Parathyroid adenoma (tissue), 2 donors: ENCODE results near the gene APOB.
A peak's percentile ranks its signal among the peaks of the same experiment; 100 is the strongest.

ENCODE experiments used
- H2AFZ ChIP-seq: fragments of 300-600 bp; sonication (generic); one replicate; pipeline ENCODE4 v1.7.0; 2017; ENCODE audit warnings: antibody characterized with exemption, mild to moderate bottlenecking
- H3K27ac ChIP-seq: fragments of 300-600 bp; sonication (generic); one replicate; pipeline ENCODE4 v1.7.0; 2017
- H3K27me3 ChIP-seq: fragments of 300-600 bp; sonication (generic); one replicate; pipeline ENCODE4 v1.7.0; 2017; ENCODE audit warnings: low read length; ENCODE audit not compliant: control insufficient read depth, insufficient read depth
- H3K36me3 ChIP-seq: fragments of 300-600 bp; sonication (generic); one replicate; pipeline ENCODE4 v1.7.0; 2017; ENCODE audit warnings: low read length; ENCODE audit not compliant: control insufficient read depth, insufficient read depth
- H3K4me1 ChIP-seq: fragments of 300-600 bp; sonication (generic); one replicate; pipeline ENCODE4 v1.7.0; 2017; ENCODE audit warnings: control low read depth
- H3K4me2 ChIP-seq: fragments of 300-600 bp; sonication (generic); one replicate; pipeline ENCODE4 v1.7.0; 2017; ENCODE audit warnings: low read length
- H3K4me3 ChIP-seq: fragments of 300-600 bp; sonication (generic); one replicate; pipeline ENCODE4 v1.7.0; 2017; ENCODE audit warnings: low read depth, low read length
- H3K79me2 ChIP-seq: fragments of 300-600 bp; sonication (generic); one replicate; pipeline ENCODE4 v1.7.0; 2017; ENCODE audit warnings: control low read depth
- H3K9ac ChIP-seq: fragments of 300-600 bp; sonication (generic); one replicate; pipeline ENCODE4 v1.7.0; 2017; ENCODE audit warnings: mild to moderate bottlenecking
- H3K9me3 ChIP-seq: fragments of 300-600 bp; sonication (generic); one replicate; pipeline ENCODE4 v1.7.0; 2017; ENCODE audit warnings: low read length; ENCODE audit not compliant: control insufficient read depth
- CTCF ChIP-seq: fragments of 300-600 bp; sonication (generic); IDR thresholded peaks from one replicate; pipeline ENCODE4 v1.7.0; 2017; ENCODE audit warnings: antibody characterized with exemption, mild to moderate bottlenecking
- donor health status: primary hyperparathyroidism.

Gene APOB

GRCh38 chr2:20963867-20964266 is 80.0 kb downstream of the APOB start:
- Histone ChIP-seq H3K4me3 (no peak overlapping the region), H3K27ac (no peak overlapping the region), H3K79me2 (no peaks in the 10 kb centered on the region), H3K36me3 (no peaks in the 10 kb centered on the region), H3K4me1 (peaks cover 4% of the 10 kb centered on the region), H3K4me2 (no peak overlapping the region), H3K27me3 (no peaks in the 10 kb centered on the region), H3K9me3 (no peaks in the 10 kb centered on the region), H3K9ac (no peak overlapping the region), H2AFZ (no peak overlapping the region)
- TF ChIP-seq CTCF, result no peak

- Histone ChIP-seq H3K9me3 (no peaks in the 10 kb centered on the region), H3K36me3 (no peaks in the 10 kb centered on the region), H3K9ac (no peak overlapping the region), H3K4me1 (peaks cover 4% of the 10 kb centered on the region), H3K4me2 (no peak overlapping the region), H3K27ac (no peak overlapping the region), H3K79me2 (no peaks in the 10 kb centered on the region), H3K4me3 (no peak overlapping the region), H3K27me3 (no peaks in the 10 kb centered on the region), H2AFZ (no peak overlapping the region)
- peak; percentile 88 for TF ChIP-seq CTCF
These were observed 80.8 kb downstream of the APOB start for GRCh38 chr2:20962939-20963557.

GRCh38 chr2:20961858-20962257 is 82.0 kb downstream of the APOB start:
- Histone ChIP-seq H3K4me1 (no peaks in the 10 kb centered on the region), H3K36me3 (no peaks in the 10 kb centered on the region), H3K27me3 (no peaks in the 10 kb centered on the region), H2AFZ (no peak overlapping the region), H3K4me3 (no peak overlapping the region), H3K27ac (no peak overlapping the region), H3K9ac (no peak overlapping the region), H3K9me3 (no peaks in the 10 kb centered on the region), H3K79me2 (no peaks in the 10 kb centered on the region), H3K4me2 (no peak overlapping the region)
- no peak for TF ChIP-seq CTCF

- Histone ChIP-seq H3K36me3 (no peaks in the 10 kb centered on the region), H3K4me3 (no peak overlapping the region), H3K4me2 (no peak overlapping the region), H3K79me2 (no peaks in the 10 kb centered on the region), H3K9me3 (no peaks in the 10 kb centered on the region), H3K27me3 (no peaks in the 10 kb centered on the region), H3K4me1 (no peaks in the 10 kb centered on the region), H3K27ac (no peak overlapping the region), H3K9ac (no peak overlapping the region), H2AFZ (no peak overlapping the region)
- TF ChIP-seq CTCF, result no peak
These were observed 83.9 kb downstream of the APOB start for GRCh38 chr2:20960003-20960402.

GRCh38 chr2:20959252-20959651 is 84.6 kb downstream of the APOB start:
- no peaks in the 10 kb centered on the region for H3K9me3 ChIP-seq

More at GRCh38 chr2:20959252-20959651, 84.6 kb downstream of the APOB start:
- Histone ChIP-seq H2AFZ (no peak overlapping the region), H3K27me3 (no peaks in the 10 kb centered on the region), H3K27ac (no peak overlapping the region), H3K4me1 (no peaks in the 10 kb centered on the region), H3K4me3 (no peak overlapping the region), H3K9ac (no peak overlapping the region), H3K79me2 (no peaks in the 10 kb centered on the region), H3K4me2 (no peak overlapping the region), H3K36me3 (no peaks in the 10 kb centered on the region)
- no peak for TF ChIP-seq CTCF
